Activated naive CD4-positive, alpha-beta T cell treated with anti-CD3 and anti-CD28 coated beads, Interleukin-2, amount 50 U/mL, for 72 hours (primary cell): ENCODE results near the gene PYURF. TPM values are rescaled to one million over a fixed set of nuclear protein-coding genes. Genes with fewer than 3 reads are reported as not detected.
A peak's percentile ranks its signal among the peaks of the same experiment; 100 is the strongest.

Experiments
- ATAC-seq, 2 donors: fragments of 150-1000 bp; cut with Tn5 transposase; 2 replicates each; pipeline ENCODE4 v1.10.0; 2021; ENCODE audit warnings: mild to moderate bottlenecking in 2 of 2, moderate library complexity in 2 of 2
- DNase-seq, 2 donors: peaks; one replicate each; pipeline ENCODE4 v3.0.0; 2021 to 2022; ENCODE audit warnings: low spot score in 2 of 2
- H3K27ac Mint-ChIP-seq, 2 donors: one replicate each; pipeline ENCODE4 v1.8.0; 2022; ENCODE audit warnings: mild to moderate bottlenecking in 2 of 2, mixed read lengths in 2 of 2
- H3K36me3 Mint-ChIP-seq, 2 donors: one replicate each; pipeline ENCODE4 v1.8.0; 2022; ENCODE audit warnings: mixed read lengths in 2 of 2
- H3K9me3 Mint-ChIP-seq, 2 donors: one replicate each; pipeline ENCODE4 v1.8.0; 2022; ENCODE audit warnings: mixed read lengths in 2 of 2
- total RNA-seq, 2 donors: library from RNA; stranded (reverse); gene quantifications; one replicate each; pipeline ENCODE4 v1.2.3, GENCODE V29; 2022

Gene PYURF
- total RNA-seq, 2 donors from 2014 or later, result 18.3 to 58.5 TPM

DNA sequence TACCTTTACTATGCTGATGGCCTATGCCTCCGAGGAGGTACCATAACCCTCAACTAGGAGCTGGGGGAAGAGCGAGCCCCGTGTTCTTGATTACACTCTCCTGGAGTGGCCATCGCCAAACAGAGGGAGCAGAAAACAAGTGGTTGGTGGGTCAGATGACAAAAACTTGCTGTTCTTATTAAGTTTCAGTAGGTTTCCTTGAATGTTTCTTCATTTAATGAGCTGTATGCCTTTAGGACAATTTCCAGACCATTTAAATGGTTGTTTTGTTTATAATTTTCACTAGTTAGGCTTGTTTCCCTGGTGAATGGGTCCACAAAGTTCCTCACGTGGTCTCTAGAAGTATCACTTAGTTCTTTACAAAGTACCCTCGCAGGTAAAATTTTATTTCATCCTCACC lies 4.7 kb downstream of the PYURF start:
- Mint-ChIP-seq H3K9me3 (no peaks in the 10 kb centered on the region), H3K36me3 (peaks cover 13% of the 10 kb centered on the region in 2 donors), H3K27ac (no peak overlapping the region)
- ATAC-seq, result no peak
- DNase-seq, result no peak

DNA sequence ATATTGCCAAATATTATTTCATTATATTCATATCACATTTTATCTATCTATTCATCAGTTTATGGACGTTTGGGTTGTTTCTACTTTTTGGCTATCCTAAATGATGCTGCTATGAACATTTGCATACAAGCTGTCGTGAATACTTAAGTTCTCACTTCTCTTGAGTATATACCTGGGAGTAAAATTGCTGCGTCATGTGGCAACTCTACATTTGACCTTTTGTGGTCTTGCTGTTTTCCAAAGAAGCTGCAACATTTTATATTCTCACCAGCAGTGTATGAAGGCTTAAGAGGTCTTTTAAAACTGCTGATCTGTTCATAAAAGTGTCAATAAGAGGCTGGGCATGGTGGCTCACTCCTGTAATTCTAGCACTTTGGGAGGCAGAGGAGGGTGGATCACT lies 5.8 kb downstream of the PYURF start:
- DNase-seq (no peak), ATAC-seq (no peak)
- H3K9me3 Mint-ChIP-seq, result no peaks in the 10 kb centered on the region
- H3K27ac Mint-ChIP-seq, result no peak overlapping the region
- peaks cover 9 to 11% of the 10 kb centered on the region in 2 donors for H3K36me3 Mint-ChIP-seq

DNA sequence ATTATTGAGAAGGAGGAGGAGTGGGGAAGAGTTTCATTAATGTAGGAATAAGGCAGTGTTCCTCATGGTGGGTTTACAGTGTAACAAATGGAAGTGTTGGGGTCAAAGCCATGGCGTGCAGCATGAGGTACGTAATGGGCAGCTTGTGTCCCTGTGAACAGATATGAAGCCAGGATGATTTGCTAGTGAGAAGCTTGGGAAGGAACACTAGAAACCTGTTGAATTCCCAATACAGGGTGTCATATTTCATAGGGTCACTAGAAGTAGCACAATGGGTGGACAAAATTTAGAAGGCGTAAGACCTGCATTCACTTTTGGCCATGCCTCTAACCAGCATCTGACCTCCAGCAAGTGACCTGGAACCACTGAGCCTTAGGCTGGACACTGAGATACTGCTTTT lies 6.8 kb downstream of the PYURF start:
- H3K9me3 Mint-ChIP-seq, result no peaks in the 10 kb centered on the region
- no peak overlapping the region for H3K27ac Mint-ChIP-seq
- DNase-seq (no peak), ATAC-seq (no peak)
- peaks cover 0 to 7% of the 10 kb centered on the region in 2 donors for H3K36me3 Mint-ChIP-seq

DNA sequence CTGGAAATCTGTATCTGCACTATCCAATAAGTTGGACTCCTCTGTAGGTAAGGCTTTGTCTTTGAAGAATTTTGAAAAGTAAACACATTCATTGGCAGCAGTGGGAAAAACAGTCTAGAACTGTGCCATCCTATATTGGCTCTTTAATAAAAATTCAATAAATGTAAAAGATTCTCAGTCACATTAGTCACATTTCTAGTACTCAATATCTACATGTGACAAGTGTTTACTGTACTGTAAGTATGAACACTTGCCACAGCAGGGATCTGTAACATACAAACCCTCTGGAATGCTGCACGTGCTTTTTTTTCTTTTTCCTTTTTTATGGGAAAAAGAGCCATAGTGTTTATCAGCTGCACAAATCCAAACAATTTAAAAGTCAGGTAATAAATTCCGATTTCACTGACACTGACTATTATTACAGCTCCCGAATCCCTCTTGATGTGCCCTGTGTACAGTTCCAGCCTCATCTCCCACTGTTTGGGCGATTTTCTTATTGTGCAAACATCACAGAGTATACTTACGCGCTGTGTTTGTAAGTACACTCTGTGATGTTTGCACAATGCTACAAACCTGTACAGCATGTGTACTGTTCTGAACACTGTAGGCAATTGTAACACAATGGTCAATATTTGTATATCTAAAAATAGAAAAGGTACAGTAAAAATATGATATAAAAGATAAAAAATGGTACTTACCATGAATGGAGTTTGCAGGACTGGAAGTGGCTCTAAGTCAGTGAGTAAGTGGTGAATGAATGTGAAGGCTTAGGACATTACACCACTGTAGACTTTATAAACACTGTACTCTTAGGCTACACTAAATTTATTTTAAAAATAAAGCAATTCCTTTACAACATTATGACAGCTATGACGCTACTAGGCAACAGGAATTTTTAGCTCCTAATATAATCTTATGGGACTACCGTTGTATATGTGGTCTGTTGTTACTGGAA lies 8.7 kb downstream of the PYURF start:
- ATAC-seq (no peak), DNase-seq (no peak)
- no peaks in the 10 kb centered on the region for H3K9me3 Mint-ChIP-seq
- H3K36me3 Mint-ChIP-seq, result no peaks in the 10 kb centered on the region
- H3K27ac Mint-ChIP-seq, result no peak overlapping the region

DNA sequence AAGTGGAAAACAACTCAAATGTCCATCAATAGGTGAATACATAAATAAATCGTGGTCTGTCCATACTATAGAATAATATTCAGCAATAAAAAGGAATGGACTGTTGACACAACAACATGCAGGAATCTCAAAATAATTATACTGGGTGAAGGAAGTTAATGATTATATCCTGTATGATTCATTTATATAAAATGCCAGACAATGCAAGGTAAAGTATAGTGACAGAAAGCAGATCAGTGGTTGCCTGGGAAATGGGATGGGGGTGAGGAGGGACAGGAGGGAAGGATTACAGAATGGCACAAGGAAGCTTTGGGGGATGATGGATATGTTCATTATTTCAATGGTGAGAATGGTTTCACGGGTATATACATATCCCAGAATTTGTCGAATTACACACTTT lies 12.3 kb downstream of the PYURF start:
- Mint-ChIP-seq H3K9me3 (no peaks in the 10 kb centered on the region), H3K27ac (no peak overlapping the region), H3K36me3 (no peaks in the 10 kb centered on the region)
- ATAC-seq (no peak), DNase-seq (no peak)

DNA sequence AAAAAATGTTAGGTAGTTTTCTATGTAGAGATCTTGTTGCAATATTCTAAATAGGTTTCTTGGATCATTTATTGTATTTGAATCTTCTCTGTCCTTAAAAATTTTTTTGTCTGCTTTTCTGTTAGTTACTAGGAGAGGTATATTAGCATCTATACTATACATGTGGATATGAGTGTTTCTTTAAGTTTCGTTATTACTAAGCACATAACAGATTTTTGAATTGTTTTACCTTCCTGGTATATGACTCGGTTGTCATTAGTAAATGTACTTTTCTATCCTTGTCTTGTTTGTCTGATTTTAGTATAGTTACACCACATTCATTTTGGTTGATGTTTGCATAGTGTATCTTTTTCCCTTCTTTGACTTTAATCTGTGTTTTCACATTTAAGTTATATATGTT lies 20.2 kb downstream of the PYURF start:
- DNase-seq (no peak), ATAC-seq (peak; percentile 44 to 78)
- H3K9me3 Mint-ChIP-seq, result no peaks in the 10 kb centered on the region
- peak overlapping the region in 1 of 2 donors; percentile 25 for H3K27ac Mint-ChIP-seq
- H3K36me3 Mint-ChIP-seq, result peaks cover 0 to 5% of the 10 kb centered on the region in 2 donors

DNA sequence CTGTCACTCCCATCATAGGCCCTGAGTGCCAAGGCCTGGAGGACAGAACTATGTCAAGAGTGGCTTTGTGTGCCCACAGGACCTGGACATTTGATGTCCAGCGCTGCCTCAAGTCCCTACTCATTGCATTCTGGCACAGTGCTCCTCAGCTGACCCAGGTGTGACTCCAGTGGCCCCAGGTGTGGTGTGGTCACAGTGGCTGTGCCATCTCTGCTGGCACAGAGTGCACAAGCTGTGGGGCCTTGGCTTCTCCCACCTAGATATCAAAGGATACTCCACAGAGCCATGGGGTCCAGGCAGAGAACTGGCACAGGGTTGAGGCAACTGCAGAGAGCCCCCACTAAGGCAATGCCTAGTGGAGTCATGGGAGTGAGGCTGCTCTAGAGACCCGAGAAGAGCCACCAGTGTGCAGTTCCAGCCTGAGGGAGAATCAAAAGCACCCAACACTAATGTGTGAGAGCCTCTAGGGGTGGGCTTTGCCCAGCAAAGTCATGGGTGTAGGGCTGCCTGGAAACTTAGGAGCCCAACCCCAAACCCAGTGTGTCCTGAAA lies 25.6 kb downstream of the PYURF start:
- no peaks in the 10 kb centered on the region for H3K36me3 Mint-ChIP-seq
- ATAC-seq, result no peak
- no peak overlapping the region for H3K27ac Mint-ChIP-seq
- H3K9me3 Mint-ChIP-seq, result no peaks in the 10 kb centered on the region
- DNase-seq, result no peak

DNA sequence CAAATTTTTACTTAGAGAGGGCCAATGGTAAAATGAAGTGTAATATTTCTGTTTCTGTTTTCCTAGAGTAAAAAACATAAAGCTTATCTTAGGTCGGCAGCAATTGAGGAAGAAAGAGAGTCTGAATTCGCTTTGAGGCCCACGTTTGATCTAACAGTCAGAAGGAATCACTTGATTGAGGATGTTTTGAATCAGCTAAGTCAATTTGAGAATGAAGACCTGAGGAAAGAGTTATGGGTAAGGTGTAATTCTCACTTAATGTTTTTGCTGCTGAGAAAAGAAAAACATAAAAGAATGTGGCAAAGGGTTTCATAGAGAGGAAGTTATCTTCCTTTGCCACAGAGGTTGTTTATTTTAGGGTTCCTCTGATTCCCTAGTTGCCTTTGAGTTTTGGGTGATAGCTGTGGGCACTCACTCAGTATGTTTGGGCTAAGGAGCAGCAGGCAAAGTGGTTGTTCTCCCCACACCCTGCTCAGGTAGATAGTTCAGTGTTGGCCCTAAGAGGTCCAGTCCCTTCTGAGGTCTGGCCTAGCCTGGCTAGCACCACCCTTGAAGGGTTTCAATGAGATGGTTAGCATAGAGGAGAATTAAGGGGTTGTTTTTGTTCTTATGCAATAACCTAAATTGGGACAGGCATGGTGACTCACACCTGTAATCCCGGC lies 34.3 kb downstream of the PYURF start:
- H3K9me3 Mint-ChIP-seq, result no peaks in the 10 kb centered on the region
- peak overlapping the region in 1 of 2 donors; percentile 83 for H3K27ac Mint-ChIP-seq
- peak in 1 of 2 donors; percentile 94 for ATAC-seq
- no peak for DNase-seq
- H3K36me3 Mint-ChIP-seq, result peaks cover 0 to 11% of the 10 kb centered on the region in 2 donors

DNA sequence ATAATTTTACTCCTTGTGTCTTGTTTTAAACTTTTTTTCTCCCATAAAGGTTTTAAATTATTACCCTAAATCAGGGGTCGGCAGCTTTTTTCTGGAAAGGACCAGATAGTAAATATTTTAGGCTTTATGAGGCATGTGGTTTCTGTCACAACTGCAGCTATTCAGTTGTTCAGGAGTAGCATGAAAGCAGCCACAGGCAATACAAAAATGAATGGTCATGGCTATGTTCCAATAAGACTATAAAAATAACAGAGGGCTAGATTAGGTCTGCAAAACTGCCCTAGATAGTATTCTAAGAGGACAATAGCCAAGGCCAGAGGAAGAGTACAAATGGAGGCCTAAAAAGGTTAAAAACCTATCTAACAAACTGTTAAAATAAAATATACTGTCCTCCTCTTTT lies 42.0 kb downstream of the PYURF start:
- no peaks in the 10 kb centered on the region for H3K9me3 Mint-ChIP-seq
- H3K27ac Mint-ChIP-seq, result no peak overlapping the region
- no peak for ATAC-seq
- H3K36me3 Mint-ChIP-seq, result peaks cover 0 to 4% of the 10 kb centered on the region in 2 donors
- DNase-seq, result no peak

DNA sequence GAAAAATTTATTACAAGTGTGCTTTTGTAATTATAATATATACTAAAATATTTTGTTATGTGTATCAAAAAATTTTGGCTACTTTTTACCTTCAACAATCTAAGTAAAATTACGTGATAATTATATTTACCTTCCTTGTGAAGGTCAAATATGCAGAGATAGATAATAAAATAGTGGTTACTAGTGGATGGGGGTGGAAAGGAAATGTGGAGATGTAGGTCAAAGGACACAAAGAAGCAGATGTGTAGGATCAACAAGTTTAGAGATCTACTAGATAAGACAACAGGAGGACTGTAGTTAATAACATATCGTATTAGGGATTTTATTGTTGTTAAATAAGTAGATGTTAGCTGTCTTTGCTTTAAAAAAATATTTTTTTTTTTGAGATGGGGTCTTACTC lies 45.3 kb downstream of the PYURF start:
- no peak overlapping the region for H3K27ac Mint-ChIP-seq
- no peaks in the 10 kb centered on the region for H3K9me3 Mint-ChIP-seq
- no peak for ATAC-seq
- H3K36me3 Mint-ChIP-seq, result peaks cover 0 to 13% of the 10 kb centered on the region in 2 donors
- no peak for DNase-seq

DNA sequence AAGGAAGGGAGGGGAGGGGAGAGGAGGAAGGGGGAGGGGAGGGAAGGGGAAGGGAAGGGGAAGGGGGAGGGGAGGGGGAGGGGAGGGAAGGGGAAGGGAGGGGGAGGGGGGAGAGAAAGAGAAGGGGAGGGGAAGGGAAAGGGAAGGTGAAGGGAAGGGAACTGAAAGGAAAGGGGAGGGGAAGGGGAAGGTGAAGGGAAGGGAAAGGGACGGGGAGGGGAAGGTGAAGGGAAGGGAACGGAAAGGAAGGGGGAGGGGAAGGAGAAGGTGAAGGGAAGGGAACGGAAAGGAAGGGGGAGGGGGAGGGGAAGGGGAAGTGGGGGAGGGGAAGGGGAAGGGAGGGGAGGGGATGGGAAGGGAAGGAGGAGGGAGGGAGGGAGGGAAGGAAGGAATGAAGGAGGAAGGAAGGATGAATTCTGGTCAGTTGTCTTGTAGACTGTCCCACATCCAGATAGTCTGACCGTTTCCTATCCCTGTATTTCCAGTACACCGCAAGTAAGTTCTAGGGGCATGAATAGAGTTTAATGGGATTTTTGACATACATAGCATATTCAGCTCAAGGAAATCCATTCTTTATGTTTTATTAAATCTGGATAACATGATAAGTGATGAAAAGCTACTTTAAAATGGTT lies 46.2 kb downstream of the PYURF start:
- H3K36me3 Mint-ChIP-seq, result peaks cover 0 to 14% of the 10 kb centered on the region in 2 donors
- ATAC-seq (no peak), DNase-seq (no peak)
- H3K9me3 Mint-ChIP-seq, result no peaks in the 10 kb centered on the region
- no peak overlapping the region for H3K27ac Mint-ChIP-seq

Other genes with a start within 250 kb of the PYURF start
- gene PPM1K, start 239.2 kb downstream of the PYURF start, total RNA-seq, result 10 to 100 TPM; 48.4 to 55.8 TPM
- 1 to 10 TPM; 2.2 to 9.3 TPM for gene HERC6, start 144.9 kb downstream of the PYURF start, total RNA-seq
- gene HERC5, start 66.7 kb downstream of the PYURF start, total RNA-seq, result 10 to 100 TPM; 24.8 to 38.9 TPM
- gene HERC3, start 68.7 kb upstream of the PYURF start, total RNA-seq, result 10 to 100 TPM; 29.9 to 64.3 TPM
- 1 to 10 TPM; 2.8 to 2.9 TPM for gene NAP1L5, start 174.1 kb upstream of the PYURF start, total RNA-seq